ENCODE data around the gene RPS27.

- TF ChIP-seq CTCF (IDR thresholded peaks at IDR 0.05), result no peak
- no peak for TF ChIP-seq POLR2A (IDR thresholded peaks at IDR 0.05)
Measured at GRCh38 chr1:153942766-153943549, 47.6 kb upstream of the RPS27 start.

Measured in thyroid gland (tissue), 4 donors.